NCI-H128 (cell line): Measurements from ENCODE around the gene HADH.
A peak's percentile ranks its signal among the peaks of the same experiment; 100 is the strongest.
"Not testable (repeated sequence)": the region's sequence is repeated elsewhere in the genome, so short reads cannot be mapped to it uniquely, and the experiment has no call there.

Source experiments
- DNase-seq: peaks from one replicate; lab custom pipeline; 2025; ENCODE audit not compliant: unreplicated experiment; lab: John Stamatoyannopoulos, UW

HADH gene

GRCh38 chr4:108029731-108030130 is 40.0 kb downstream of the HADH start:
- DNase-seq, result no peak

- no peak for DNase-seq
These were observed 40.6 kb downstream of the HADH start for GRCh38 chr4:108030332-108030731.

DNA sequence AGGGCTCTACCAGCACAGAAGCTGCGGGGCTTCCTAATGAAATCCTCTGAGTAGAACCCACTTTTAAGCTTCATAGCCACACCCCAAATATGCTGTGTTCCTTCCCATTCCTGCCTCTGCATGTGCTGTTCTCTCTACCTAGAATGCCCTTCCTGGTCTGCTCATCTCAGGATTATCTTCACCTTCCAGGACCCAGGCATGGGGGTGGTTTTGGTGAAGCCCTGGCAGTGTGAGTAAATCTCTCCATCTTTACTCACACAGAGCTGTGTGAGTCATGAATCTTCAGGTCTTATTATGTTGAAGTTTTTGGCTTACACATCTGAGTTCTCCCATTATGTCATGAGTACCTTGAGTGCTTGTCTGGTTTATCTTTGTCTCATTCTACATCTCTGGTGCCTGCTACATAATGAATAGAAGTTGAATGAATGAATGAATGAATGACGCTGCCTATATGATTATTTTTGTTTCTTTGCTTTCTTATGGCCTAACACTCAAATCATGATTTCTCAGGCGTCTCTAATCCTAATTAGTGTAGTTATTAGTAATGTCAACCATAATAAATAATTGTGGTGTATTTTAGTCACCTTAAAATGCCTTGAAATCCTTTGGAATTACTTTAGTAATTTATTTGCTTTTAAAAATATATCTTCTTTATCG is 41.9 kb downstream of the HADH start:
- no peak for DNase-seq

GRCh38 chr4:108033348-108033747 is 43.7 kb downstream of the HADH start:
- no peak for DNase-seq

DNA sequence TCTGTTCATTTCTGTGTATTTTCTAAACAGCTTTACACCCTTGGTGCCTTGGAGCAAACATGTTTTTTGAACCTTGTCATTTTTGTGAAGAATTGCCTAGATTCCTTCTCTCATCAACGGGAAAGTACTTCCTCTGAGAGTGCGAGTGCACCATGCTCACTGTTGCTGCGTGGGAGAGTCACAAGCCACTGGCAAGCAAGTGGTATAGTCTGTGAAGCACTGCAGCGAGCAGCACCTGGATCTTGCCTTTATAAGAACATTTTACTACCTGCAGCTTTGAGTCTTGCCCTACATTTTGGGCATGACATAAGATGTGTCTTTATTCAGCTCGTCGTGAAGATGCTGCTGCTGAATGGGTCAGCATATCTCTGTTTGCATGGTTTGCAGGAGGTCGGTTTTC is 44.9 kb downstream of the HADH start:
- no peak for DNase-seq

DNA sequence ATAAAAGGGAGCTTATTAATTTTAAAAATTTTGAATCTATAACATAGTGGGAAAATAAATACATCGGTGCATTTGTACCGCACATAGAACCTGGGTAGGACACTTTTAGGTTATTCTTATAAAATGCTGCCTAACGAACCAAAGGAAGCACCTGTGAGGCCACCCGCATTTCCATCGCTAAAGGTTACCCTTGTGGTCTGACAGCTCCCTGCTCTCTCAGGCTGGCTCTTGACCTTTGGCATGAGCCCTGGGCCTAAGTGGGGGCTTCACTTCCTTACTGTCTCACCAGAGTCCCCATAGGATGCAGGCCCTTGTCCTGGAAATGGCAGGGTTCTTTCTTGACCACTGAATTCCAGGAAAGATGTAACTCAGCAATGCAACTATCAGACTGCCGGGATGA is 46.0 kb downstream of the HADH start:
- DNase-seq, result no peak

DNA sequence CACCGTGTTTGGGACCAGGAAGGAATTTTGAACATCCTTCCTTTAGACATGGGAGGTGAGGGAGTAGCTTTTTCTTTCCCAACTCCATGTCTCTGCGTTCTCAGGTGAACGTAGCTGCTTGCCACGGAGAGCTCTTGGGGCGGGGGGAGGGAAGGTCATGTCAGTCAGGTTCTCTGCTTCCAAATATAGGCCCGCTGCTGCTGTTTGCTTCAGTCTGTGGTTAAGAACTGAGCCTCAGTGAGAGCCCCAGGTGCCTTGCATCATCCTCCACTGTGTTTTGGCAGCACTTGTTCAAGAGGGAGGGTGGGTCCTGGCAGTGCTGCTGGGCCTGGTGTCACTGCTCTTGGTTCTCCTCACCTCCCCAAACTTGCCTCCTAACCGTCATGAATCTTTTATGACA is 46.5 kb downstream of the HADH start:
- DNase-seq, result no peak

- DNase-seq, result no peak
These were observed 48.2 kb downstream of the HADH start for GRCh38 chr4:108037884-108038283.

- DNase-seq, result no peak
These were observed 53.2 kb downstream of the HADH start for GRCh38 chr4:108042927-108043326.

DNA sequence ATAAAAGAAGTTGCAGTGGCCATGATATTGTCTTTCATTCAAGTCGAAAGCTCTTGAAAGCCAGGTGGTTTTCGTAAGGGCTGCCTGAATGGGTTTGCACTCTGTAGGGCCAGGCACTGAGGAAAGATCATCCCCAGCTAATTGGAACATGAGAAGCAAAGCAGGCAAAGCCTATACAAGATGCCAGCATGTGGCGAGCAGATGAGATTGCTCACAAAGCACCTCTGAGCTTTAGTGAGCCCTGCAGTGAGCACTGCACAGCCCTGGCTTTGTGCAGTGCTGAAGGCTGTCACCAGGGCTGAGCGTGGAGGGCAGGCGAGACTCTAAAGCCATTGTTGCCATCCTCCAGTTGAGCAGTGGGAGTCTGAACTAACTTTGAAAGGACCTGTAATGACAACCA is 53.8 kb downstream of the HADH start:
- peak; percentile 79 for DNase-seq

GRCh38 chr4:108044951-108045686 is 55.4 kb downstream of the HADH start:
- DNase-seq, result no peak

- no peak for DNase-seq
These were observed 56.0 kb downstream of the HADH start for GRCh38 chr4:108045687-108046024.

GRCh38 chr4:108047199-108047598 is 57.5 kb downstream of the HADH start:
- no peak for DNase-seq

- DNase-seq, result no peak
These were observed 58.5 kb downstream of the HADH start for GRCh38 chr4:108048157-108048556.

DNA sequence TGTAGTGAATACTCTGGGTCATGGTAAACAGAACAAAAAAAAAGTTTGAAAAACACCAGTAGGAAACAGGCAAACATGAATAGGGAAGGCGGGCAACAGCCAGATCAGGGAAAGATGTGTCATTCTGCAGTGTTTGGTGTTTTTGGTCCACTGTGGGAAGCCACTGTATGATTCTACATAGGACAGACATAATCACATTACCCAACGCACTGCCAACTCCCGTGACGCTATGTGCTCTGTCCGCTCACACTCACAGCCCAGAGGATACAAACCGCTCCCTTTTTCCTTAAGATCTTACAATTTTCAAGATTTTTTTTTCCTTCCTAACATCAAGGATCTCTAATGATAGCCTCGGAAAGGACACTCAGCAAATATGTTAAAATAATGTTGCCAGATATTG is 59.3 kb downstream of the HADH start:
- DNase-seq, result no peak

DNA sequence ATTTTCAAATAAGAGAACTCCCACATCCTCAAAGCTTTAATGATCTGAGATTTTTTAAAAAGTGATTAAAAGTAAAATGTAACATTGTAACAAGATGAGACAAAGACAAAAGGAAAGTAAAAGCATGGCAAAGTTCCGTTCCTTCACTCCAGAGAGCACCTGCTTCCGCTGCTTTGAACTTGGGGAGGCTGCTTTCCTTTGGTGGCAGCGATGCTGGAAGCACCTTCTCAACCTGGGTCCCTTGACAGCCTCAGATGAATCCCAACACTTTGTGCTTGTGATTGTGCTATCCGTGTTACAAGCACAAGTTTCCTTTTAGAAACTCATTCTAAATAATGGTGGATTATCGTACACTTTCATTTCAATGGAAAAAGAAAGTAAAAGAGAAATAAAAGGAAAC is 59.7 kb downstream of the HADH start:
- no peak for DNase-seq

DNA sequence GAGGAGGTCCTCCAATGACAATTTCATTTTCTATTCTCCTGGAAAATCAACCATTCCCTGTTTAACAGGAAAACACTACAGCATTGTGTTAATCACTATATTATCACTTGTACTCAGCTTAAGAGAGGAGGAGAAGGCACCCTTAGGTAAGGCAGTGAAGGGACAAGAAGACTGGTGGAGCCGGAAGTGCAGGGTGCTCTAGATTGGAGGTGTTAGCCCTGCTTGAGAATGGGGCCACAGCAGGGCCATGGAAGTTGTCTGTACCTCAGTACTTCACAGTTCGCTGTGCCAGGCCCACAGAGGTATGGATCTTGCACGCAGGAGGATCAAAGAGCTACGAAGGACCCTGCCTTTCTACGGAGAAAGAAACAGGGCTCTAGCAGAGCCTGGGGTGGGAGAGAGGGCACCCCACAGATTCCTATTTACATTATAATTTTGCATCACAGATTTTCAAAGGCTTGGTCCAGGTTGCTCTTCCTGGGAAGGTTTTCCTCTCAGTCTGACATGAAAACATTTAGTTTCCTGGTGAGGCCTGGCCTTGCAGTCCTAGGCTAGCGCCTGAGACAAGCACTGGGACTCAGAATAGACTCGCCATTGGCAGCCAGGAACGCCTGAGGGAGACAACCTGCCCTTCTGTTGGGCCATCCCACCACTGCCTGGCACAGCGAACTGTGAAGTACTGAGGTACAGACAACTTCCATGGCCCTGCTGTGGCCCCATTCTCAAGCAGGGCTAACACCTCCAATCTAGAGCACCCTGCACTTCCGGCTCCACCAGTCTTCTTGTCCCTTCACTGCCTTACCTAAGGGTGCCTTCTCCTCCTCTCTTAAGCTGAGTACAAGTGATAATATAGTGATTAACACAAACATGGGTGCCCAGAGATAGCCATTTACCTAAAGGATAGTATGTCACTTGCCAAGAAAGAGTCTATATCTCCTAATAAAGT is 60.8 kb downstream of the HADH start:
- not testable (repeated sequence) for DNase-seq

DNA sequence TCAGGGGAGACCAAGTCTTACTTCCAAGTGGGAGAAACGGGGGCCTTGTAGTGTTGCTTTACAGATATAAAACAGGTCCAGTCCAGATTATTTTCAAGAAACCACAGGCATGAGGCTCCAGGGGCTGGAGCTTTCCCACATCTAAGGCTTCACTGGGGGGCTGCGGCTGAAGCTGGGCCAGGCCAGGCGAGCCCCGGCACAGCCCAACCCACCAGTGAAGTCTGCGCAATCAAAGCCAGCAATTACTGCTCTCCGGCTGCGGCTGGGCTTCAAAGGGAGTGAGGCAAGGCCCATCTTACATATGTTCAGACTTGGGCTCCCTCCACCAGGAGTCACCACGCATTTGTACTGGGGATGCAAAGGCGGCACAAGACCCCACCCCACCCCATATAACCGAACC is 61.7 kb downstream of the HADH start:
- DNase-seq, result no peak

GRCh38 chr4:108052558-108053120 is 63.0 kb downstream of the HADH start:
- no peak for DNase-seq

GRCh38 chr4:108053251-108053711 is 63.6 kb downstream of the HADH start:
- no peak for DNase-seq

DNA sequence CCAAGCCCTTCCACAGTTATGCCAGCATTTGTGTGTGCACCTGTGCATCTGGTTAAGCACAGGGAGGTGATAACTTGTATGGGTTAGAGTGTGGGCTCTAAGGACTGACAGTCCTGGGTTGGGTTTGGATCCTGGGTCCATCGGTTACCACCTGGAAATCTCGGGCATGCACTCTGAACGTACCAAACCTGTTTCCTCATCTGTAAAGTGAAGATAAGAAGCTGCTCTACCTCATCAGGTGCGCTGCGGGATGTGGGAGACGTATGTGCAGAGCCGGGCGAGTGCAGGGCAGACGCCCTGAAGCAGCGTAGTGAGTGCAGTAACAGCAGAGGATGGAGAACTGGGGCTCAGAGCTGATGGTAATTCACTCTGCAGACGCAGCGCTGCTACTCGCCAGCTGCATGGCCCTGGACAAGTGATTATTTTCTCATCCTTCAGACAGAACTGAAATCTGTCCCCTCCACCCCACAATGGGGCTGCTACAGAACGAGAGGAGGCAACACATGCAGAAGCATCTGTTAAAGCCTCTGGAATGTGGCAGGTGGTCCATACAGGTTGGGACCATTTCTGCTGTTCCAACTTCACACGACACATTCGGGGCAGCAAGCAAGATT is 64.4 kb downstream of the HADH start:
- no peak for DNase-seq
